Measurements from ENCODE around the gene CADPS2. TPM values are rescaled to one million over a fixed set of nuclear protein-coding genes. Genes with fewer than 3 reads are reported as not detected.

The CADPS2 gene
- total RNA-seq, 4 donors from 2014 or later = 8.7 to 27.9 (median 16.7) TPM

DNA sequence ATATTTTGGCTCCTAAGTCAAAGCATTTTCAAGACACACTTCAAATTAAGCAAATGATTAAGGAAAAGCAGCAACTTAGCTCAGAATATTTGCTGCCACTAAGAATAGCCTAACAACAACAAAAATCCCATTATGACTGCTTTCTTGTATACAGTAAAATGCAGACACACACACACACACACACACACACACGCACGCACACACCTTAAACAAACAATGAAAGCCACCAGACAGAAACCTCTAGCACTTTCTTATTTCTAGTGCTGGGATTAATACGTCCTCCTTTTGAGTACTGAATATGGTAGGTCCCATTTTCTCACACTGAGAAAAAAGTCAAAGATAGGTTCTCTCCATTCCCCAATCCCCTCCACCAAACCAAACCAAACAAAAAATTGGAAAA is 558.3 kb downstream of the CADPS2 start:
- TF ChIP-seq, protein P1, sequence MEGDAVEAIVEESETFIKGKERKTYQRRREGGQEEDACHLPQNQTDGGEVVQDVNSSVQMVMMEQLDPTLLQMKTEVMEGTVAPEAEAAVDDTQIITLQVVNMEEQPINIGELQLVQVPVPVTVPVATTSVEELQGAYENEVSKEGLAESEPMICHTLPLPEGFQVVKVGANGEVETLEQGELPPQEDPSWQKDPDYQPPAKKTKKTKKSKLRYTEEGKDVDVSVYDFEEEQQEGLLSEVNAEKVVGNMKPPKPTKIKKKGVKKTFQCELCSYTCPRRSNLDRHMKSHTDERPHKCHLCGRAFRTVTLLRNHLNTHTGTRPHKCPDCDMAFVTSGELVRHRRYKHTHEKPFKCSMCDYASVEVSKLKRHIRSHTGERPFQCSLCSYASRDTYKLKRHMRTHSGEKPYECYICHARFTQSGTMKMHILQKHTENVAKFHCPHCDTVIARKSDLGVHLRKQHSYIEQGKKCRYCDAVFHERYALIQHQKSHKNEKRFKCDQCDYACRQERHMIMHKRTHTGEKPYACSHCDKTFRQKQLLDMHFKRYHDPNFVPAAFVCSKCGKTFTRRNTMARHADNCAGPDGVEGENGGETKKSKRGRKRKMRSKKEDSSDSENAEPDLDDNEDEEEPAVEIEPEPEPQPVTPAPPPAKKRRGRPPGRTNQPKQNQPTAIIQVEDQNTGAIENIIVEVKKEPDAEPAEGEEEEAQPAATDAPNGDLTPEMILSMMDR (IDR thresholded peaks at IDR 0.05; ENCODE audit: low read depth) = no peak

DNA sequence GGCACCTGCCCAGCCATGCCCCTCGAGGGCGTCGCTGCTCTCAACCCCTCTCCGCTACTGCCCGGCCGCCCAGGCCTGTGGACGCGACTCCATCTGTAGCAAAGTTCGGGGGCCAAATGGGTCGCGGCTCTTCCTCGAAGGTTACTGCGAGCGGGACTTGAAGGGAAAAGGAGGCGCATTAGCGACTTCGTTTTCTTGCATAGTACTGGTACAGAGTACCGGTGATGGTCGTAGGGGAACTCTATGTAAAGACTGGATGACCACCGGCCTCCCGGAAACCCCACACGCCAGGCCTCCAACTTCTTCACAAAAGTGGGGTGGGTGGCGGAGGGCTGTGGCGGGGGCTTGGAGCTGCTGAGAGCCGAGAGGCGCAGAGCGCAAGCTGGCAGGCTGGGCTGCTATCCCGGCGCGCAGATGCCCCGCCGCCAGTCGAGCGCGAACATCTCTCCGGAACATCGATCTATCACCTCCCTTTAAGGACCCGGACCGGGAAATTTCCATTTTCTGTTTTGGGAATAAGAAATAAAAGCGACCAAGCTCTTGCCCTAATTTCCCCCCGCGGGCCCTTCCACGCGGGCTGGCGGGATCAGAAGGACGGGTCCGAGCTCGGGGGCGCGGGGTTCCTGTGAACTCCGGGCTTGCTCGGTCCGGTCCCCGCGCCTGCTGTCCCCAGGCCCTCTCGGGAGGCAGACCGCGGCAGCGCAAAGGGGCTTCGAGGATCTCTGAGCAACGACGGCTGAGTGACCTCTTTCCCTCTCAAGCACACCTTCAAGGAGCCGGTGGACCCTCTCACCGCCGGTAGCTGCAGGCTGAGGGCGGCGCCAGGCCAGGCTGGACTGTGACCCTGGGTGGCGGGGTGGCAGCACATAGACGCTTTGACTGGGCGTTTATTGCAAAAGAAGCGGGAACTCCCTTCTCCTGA is 569.5 kb downstream of the CADPS2 start:
- TF ChIP-seq, protein P1 (IDR thresholded peaks at IDR 0.05; ENCODE audit: low read depth) = no peak

DNA sequence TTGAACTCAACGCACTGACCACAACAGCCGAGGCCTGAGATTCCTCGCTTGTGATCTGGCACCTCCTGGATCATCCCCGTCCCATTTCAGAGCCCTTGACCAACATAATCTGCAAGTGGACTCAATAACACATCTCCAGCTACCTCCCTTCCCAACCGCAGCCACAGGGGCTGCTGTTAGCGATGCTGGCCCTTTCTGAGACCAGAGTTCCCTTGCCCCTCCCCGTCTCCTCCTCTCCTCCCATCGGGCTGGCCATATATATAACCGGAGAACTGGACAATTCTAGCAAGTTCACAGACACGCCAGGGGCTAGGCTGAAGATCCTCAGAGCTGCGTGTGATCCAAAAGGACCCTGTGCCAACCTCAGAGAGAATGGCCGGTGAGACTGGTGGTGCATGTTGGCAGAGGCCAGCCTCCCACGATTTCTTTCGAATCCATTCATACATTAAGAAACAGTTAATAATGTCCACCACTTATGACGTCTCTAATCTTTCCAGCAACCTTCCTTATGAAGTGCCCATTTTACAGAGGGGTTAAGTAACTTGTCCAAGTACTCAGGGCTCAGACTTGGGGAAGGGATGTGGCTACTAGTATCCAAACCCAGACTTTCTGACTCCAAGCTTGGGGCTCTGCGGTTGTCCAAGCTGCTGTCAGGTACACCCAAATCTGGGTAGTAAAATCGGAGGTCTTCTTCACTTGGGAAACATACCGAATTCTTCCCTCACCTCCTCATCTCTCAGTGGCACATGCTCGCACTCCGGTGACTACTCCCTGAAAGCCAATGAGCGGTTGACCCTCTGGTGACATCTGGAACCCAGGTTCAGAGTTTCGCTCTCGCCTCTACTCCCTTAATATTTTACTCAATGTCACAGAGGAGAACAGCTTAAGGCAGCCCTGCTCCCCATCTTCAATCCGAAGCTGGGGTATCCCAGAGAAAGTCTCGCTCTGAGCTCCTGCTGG is 570.5 kb downstream of the CADPS2 start:
- TF ChIP-seq, protein P1 (IDR thresholded peaks at IDR 0.05; ENCODE audit: low read depth) = no peak

DNA sequence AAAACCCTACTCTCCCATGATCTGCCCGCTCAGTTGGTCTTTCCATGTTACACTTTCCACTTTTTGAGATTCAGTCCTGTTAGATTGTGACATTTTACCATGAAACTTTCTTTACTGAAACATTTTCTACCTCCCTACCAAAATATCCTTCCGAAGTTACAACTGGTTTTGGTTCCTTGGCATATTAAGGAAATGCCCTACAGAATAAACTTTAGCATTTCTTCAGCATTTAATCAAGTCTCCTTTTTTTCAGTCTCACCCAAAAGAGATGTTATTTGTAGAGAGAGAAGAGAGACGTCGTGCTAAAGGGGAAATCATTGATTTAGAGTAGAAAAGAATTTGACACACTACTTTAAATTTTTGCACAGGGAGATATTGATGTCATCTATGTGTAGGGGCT is 572.0 kb downstream of the CADPS2 start:
- TF ChIP-seq, protein P1 (IDR thresholded peaks at IDR 0.05; ENCODE audit: low read depth) = no peak

DNA sequence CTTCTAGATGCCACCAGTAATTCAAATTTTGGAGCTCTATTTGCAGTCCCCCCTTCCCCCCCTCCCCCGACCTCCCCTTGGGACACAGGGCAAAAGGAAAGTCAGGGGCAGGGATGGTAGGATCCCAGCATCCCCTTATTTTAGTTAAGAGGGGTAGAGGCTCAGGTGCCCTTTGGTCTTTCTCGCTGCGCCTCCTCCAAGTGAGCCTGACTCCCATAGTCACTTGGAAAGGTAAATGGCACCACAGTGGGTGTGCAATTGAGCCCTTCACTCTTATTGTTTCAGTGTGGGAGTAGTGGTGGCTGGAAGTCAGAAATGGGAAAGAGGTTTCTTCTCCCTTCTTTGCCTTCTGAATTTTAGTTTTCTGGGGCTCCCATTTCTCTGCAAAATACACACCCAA is 573.5 kb downstream of the CADPS2 start:
- TF ChIP-seq, protein P1 (IDR thresholded peaks at IDR 0.05; ENCODE audit: low read depth) = no peak

GRCh38 chr7:122311734-122312450 is 574.4 kb downstream of the CADPS2 start:
- TF ChIP-seq, protein P1 (IDR thresholded peaks at IDR 0.05; ENCODE audit: low read depth) = no peak

Measured in subcutaneous adipose tissue (tissue), 4 donors.